NCI-H2196 treated with DMSO at 0.1 percent for 48 hours (cell line): ENCODE data around the gene ZNF618.

Experiments used
- DNase-seq: peaks from one replicate; lab custom pipeline; 2025; ENCODE audit not compliant: unreplicated experiment; lab: John Stamatoyannopoulos, UW

Gene ZNF618

DNA sequence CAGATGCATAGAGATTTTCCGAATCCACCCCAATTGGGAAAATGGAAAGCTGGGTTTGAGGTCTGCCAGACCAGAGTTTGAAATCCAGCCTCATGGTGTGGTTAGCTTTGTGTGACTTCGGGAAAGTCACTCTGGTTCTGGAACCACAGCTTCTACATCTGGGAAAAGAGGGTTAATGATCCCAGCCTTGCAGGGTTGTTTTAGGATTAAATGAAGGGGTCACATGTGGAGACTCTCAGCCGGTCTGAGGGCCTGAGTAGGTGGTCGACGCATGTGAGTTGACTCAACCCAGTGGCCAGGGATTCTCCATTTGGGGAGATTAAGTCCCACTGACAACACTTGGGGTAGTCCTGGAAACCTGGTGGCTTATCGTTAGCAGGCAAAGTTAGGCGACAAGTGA lies 6.1 kb downstream of the ZNF618 start:
- DNase-seq: no peak

DNA sequence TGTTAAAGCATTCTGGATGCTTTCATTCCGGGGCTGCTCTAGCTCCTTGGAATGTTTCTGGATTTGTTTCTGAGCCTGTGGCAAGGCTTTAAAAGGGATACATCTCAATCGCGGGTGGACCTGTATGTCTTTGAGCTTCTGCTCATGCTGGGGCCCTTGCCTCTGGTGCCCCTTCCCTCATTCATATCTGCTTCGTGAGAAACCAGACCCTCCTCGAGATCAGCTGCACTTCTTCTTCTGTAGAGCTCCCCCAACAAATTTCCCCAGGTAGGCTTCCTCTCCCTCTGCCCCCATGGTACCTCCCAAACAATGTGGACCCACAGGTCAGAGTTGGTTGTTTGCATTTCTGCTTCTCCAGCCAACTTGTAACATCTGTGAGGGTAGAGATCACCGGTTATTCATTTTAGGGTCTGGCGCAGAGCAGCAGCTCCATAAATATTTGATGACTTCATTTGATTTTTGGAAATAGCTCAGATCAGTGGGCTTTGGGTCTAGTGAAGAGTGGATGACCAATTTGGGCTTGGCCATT lies 6.6 kb downstream of the ZNF618 start:
- DNase-seq: no peak

DNA sequence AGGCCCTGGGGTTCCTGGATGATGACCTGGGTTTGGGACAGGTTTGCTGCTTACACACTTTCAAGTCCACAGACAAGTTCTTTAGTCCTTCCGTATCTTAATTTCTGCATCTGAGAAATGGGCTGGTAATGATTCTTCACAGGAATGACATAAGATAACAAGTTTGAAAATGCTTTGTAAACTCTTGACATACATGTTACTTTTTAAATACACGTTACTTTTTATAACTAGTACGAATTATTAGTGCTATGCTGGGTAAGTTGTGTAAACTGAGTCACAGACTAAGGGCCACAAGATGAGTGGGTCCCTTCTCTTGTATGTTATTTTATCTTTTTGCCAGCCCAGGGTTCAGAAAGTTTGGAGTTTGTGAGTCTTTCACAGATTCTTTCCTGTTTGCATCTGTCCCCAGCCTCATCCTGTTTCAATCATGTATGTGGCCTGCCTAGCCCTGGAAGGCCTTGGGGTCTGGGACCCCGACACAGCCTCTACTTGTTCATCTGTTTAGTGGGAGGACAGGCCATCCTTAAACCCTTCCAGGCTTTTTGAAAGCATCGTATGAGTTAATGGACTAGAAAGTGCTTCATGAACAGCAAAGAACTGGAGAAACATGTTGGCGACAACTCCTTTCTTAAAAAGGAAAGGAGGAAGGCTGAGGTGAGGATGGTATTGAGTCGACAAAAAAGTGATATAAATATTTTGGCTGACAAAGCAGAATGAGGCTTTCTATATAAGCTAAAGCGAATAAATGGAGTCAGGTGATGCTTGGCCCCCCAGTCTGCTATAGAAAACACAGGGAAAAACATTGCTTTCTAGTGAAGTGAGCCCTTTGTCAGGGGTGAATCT lies 9.3 kb downstream of the ZNF618 start:
- DNase-seq: no peak

DNA sequence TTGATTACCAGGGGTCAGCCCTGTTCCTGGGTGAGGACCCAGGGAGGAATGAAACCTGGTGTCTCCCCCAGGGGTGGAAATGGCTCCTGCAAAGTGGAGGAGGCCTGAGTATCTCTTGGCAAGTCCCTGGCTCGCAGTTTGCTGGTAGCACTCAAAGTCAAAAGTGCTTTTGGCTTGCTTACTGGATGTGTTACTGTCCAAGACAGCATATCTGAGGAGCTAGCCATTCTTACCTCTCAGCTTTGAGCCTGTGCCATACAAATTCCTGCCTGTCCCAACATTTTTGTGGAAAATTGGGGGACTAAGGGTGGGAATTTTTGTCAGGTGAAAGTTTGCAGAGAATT lies 9.9 kb downstream of the ZNF618 start:
- no peak for DNase-seq

DNA sequence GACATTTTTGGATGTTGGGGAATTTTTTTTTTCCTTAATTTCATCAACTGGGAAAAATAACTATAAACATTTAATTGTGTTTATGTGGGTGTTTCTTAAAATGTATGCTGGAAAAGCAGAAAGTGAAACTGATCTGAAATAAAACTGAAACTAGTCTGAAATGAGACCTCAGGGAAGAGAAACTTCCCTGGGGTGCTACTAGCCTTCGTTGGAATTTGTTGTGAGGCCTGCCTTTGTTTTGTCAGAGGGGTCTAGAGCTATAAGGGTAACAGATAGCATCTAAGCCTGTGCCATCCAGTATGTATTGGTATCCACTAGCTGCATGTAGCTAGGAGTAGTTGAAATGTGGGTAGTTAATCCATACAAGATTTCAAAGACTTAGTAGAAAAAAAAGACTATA lies 10.4 kb downstream of the ZNF618 start:
- no peak for DNase-seq

DNA sequence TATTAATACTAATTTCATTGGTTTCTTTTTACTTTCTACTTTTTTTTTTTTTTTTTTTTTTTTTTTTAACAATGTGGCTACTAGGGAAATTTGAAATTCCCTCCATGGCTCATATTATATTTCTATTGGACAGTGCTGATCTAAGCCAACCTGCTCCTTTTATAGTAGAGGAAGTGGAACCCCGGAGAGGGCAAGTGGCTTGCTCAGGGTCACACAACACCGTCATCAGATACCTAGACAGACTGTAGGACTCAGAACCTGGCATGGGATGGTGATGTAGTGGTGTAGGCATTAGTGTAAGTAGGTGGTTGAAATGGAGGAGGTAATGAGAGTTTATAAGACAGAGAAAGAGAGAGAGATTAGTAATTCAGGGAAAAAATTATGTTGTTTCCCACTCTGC lies 10.8 kb downstream of the ZNF618 start:
- DNase-seq: no peak

DNA sequence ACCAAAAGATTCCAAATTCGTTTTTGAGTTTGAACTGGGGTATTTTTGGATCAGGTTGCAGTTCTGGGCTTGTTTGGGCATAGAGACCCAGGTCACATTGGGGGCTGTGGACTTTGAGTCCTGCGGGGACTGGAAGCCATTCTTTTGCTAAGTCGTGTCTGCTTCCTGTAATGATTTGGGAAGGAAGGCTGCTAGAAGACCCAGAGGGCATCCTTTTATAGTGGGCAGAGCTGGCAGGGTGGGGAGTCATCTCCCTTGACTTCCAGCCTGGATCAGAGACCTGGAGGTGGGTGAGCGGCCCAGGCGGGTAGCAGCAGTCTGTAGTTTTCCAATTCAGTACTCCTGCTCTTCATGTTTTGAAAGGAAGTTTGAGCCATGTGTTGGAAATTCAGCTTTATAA lies 11.3 kb downstream of the ZNF618 start:
- DNase-seq: no peak

DNA sequence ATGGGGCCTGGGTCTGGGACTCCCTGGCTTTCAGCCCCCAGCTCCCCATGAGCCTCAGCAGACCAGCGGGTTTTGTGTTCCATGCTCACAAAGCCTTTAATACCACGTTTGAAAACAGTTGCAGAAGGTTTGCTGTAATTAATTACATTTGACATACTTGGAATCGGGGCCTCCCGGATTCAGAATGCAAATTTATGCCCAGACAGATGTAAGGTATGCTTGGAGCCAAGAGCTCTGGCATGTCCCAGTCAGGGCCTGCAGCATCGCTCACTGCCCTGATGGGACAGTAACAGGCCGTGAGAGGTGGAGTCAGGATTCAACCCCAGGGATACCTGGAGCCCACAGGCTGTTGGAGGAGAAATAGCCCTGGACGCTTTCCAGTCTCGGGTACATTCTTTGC lies 12.2 kb downstream of the ZNF618 start:
- DNase-seq: no peak

DNA sequence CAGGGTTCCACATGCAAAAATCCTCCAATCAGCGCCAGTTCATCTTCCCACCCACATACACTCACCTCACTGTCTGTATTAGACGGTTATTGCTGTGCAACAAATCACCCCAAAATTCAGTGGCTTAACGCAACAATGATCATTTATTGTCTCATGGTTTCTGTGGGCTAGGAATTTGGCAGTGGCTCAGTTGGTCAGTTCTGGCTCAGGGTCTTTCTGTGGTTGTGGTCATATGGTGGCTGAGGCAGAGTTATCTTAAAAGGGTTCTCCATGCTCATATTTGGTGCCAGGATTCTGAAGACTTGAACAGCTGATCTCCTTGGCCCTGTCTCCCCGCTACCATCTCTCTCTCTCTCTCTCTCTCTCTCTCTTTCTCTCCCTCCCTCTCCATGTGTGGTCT lies 12.9 kb downstream of the ZNF618 start:
- no peak for DNase-seq

DNA sequence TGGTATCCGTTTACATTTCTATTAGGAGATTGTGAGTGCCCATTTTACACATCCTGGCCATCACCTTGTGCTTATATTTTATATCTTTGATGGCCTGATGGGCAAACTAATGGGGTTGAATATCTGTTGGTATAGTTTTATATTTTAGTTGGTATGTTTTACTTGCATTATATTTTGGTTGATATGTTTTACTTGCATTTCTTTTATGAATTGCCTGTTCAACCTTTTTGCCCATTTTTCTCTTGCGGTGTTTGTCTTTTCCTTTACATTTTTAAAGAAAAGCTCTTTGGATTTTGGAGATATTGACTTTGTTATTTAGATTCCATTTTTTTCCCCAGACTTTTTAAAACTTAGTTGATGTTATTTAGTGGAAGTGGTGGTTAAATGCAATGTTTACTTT lies 14.6 kb downstream of the ZNF618 start:
- DNase-seq: no peak

DNA sequence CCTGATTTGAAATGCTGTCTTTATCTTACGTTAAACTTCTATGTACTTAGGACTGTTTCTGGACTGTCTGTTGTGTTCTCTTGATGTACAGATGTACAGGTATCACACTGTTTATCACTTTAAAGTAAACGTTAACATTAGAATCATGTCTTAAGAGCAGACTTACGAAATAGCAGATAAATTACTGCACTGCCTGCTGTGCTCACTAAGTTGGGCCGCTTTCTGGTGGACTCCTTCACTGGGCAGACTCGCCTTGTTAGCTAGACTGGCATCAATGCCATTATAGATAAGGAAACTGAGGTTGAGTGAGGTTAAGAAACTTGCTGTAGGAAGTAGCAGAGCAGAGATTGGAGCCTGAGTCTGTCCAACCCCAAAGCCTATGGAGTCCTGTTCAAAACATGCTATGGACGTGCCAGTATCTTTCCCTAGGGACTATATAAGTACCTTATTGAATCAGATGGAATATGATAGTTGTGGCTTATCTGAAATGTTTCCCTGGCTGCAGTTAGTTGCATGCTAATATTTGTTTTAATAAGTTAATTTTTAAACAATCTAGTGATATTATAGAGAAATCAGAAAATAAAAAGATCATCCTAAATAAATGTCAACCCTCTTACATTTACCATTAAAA lies 16.9 kb downstream of the ZNF618 start:
- DNase-seq: no peak

DNA sequence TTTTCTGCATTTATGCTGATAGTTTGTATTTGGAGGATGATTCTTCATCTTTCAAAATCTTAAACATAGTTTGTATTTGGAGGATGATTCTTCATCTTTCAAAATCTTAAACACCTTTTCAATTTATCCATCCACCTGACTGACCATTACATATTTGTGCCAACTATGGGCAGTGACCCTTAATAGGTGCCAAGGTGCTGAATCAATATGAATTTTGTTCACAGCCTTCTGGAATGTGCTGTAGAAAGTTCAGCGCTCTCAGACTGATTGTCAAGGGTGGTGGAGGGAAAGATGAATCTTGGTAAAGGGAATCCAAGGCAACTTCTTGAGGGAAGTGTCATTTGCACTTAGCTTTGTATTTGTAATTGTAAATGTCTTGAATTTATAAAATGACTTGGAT lies 18.1 kb downstream of the ZNF618 start:
- no peak for DNase-seq

DNA sequence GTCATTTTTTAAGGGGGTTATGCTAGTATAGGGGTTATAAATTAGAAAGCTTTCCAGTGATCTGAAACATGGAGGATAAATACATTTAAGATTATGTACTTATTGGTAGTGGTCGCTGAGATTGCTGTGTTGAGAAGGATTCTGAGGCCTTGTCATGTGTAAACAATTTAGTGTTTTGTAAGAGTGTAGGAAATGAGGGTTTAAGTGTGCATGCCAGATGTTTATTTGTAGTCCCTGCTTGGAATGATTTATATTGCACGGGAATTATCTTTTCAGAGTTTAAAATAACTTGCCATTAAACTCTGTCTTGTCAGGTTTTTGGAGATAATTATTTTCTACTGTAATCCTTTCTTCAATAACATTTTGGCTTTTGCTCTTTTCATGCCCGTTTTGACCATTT lies 19.4 kb downstream of the ZNF618 start:
- DNase-seq: no peak

DNA sequence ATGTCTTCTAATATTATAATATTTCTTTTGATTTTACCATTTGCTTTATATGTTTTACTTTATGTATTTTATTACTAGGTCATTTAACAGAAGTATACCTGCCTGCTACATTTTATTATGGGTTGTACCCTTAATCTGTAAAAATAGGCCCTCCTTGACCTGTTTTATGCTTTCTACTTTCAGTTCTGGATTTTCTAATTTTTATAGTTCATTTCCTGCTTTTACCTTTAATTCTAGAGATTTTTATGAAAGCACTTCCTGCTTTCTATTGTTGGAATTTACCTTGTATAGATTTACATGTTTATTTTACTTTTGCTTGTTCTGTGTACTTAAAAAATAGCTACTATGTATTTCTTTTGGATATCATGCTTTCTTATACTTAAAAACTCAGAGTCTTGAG lies 20.6 kb downstream of the ZNF618 start:
- DNase-seq: no peak

DNA sequence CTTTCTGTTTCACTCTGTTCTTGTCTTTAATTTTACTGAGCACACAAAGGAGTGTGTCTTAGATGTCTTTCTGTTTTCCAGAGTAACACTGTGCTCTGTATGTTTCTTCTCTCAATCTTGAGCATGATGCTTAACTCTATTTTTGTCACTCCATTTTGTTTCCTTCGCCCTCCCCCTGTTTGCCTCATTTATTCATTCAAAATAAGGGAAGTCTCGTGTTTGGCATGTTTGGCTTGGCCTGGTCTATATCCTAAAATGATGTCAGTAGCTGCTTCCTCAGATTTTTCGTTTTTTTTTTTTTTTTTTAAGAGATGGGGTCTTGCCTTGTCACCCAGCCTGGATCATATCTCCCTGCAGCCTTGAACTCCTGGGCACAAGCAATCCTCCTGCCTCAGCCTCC lies 22.0 kb downstream of the ZNF618 start:
- DNase-seq: no peak

DNA sequence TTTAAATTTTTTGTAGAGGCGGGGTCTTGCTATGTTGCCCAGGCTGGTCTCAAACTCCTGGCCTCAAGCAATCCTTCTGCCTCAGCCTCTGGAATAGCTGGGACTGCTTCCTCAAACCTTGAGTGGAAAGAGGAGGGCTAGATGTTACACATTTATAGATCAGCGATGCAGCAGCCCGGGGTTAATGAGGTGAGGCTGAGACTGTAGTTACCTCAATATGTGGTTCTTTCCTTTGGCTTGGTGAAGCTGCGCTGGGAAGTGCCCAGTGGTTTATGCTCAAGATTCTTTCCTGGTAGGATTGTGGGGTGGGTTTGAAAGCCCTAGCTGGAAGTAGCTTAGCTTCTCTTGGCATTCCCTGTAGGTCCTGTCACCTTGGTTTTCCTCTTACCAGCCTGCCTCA lies 22.5 kb downstream of the ZNF618 start:
- DNase-seq: no peak

DNA sequence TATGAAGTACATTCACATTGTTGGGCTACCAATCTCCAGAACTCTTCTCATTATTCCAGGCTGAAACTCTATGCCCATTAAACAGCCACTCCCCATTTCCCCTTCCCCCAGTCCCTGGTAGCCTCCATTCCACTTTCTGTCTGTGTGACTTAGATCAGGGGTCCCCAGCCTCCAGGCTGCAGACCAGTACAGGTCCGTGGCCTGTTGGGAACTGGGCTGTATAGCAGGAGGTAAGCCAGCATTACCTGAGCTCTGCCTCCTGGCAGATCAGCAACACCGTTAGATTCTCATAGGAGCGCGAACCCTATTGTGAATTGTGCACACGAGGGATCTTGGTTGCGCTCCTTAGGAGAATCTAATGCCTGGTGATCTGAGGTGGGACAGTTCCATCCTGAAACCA lies 23.1 kb downstream of the ZNF618 start:
- DNase-seq: no peak

DNA sequence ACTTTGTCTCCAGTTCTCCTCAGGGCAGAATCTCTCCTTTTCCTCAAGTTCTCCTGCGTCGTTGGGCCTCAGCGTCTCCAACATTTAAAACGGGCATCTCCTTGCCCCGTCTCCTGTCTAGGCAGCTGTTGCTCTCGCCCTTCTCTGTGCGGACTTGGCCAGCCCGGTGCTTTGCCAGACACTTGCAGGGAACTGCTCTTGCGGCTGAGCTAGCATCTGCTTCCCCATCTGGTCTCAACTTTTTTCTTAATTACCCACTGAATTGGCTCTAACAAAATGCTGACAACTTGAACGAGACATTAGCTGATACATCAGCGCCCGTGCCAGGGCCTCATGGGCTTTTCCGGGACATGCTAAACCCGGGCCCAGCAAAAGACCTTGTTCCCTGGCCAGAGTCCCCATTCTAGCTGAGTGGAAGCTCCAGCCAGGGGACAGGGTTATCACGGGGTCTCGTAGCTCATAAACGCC lies 25.1 kb downstream of the ZNF618 start:
- no peak for DNase-seq

DNA sequence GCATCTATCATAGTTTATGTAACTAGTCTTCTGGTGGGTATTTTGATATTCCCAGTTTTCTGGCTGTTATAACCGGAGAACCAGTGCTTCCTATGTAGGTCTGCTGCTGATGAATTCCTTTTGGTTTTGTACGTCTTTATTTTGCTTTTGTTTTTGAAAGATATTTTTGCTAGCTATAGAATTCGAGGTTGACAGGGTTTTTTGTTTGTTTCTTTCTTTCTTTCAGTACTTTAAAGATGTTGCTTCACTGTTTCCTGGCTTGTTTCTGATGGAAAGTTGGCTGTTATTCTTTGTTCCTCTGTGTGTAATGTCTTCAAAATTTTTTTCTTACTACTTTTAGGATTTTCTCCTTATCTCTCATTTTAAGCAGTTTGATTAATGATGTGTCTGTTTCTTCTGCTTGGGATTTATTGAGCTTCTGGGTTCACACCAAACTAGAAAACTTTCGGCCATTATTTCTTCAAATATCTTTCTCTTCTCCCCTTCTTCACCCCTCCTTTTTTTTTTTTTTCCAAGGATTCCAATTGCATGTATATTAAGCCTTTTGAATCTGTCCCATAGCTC lies 27.5 kb downstream of the ZNF618 start:
- no peak for DNase-seq

DNA sequence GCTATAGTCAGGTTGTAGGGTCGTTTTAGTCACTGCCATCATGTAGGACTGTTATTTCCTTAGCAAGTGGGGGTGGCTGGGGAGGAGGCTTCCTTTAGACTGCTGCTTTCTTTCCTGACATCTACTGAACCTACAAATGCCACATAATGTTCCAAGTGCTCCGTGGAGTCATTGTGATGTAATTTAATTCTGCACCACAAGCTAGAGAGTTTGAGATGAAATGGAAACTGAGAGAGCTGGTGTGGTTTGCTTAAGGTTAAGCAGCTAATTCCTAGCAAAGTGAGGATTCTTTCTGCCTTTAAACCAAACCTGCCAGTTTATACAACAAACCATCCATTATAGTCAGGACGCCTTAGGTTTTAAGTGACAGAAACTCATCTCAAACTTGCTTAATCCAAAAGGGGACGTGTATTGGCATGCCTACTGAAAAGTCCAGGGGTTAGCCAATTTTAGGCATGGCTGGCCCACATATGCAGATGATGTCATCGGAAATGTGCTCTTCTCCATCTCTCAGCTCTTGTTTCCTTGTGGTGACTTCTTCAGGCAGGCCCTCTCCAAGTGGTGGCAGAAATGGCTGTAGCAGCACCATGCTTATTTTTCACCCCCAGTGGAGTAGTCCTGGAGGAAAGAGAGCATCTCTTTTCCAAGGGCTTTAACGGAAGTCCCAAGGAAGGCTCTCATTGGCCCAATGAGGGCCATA lies 30.5 kb downstream of the ZNF618 start:
- peak; percentile 16 for DNase-seq

DNA sequence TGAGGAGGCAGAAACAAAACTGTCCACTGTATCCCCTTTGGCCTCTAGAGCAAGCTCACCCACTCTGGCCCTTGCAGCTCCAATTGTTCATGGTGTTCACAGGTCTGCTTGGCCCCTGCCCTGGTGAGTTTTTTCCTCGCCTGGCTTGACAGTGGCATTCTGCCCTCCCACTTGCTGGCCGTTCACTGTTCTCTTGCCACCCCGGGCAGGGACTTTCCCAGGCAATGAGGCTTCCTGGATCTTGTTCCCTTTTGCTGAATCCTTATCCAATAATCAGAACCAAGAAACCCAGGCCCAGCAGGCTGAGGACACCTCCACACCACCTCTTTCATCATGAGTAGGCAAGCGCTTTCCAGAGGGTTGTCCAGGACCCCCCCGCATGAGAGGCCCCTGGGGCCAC lies 31.2 kb downstream of the ZNF618 start:
- no peak for DNase-seq

DNA sequence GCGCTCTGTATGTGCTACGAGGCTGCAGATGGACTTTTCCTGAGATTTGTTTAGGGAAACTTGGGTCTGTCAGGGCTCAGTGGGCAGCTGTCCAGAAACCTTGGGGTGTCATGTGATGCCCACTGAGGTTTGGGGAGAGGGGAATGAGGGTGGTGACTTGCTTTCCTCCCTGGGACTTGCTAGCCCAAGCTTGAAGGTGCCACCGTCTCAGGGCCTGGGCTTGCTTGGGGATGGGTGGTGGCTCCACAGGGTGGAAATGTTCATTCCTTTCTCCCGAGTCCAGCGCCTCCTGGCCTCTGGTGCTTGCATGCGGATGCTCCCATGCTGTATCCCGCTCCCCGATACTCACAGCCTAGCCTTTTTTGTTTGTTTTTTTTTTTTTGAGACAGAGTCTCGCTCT lies 33.3 kb downstream of the ZNF618 start:
- DNase-seq: no peak
